Neuronal stem cell (in vitro differentiated cells): ENCODE measurements around the gene CLEC9A.

Source experiments
- DNase-seq: peaks from one replicate; pipeline ENCODE4 v3.0.0-alpha.2; 2013; ENCODE audit warnings: low spot score
- H2AFZ ChIP-seq: one replicate; pipeline ENCODE4 v1.6.1; 2013; ENCODE audit warnings: mild to moderate bottlenecking, low read length, inconsistent platforms
- H2AK5ac ChIP-seq: 2 replicates; pipeline ENCODE4 v1.6.1; 2013; ENCODE audit warnings: low read depth, mild to moderate bottlenecking, inconsistent platforms, low read length, moderate library complexity, mixed read lengths
- H2BK120ac ChIP-seq: 2 replicates; pipeline ENCODE4 v1.6.1; 2013; ENCODE audit warnings: low read depth, mild to moderate bottlenecking, inconsistent platforms, low read length, moderate library complexity, mixed read lengths
- H2BK12ac ChIP-seq: one replicate; pipeline ENCODE4 v1.6.1; 2013; ENCODE audit warnings: low read length, inconsistent platforms
- H2BK15ac ChIP-seq: 2 replicates; pipeline ENCODE4 v1.6.1; 2013; ENCODE audit warnings: mild to moderate bottlenecking, low read length, inconsistent platforms, mixed read lengths
- H2BK5ac ChIP-seq: one replicate; pipeline ENCODE4 v1.6.1; 2013; ENCODE audit warnings: inconsistent platforms, mild to moderate bottlenecking, low read length, moderate library complexity
- H3K14ac ChIP-seq: one replicate; pipeline ENCODE4 v1.6.1; 2013; ENCODE audit warnings: low read length, inconsistent platforms
- H3K18ac ChIP-seq: 2 replicates; pipeline ENCODE4 v1.6.1; 2013; ENCODE audit warnings: low read length, inconsistent platforms
- H3K23ac ChIP-seq: 2 replicates; pipeline ENCODE4 v1.6.1; 2013; ENCODE audit warnings: low read depth, mild to moderate bottlenecking, mixed read lengths, low read length, inconsistent platforms; ENCODE audit not compliant: poor library complexity
- H3K27ac ChIP-seq: replicated peaks from 3 replicates; pipeline ENCODE4 v1.5.1; 2013; ENCODE audit warnings: low read length, inconsistent platforms
- H3K27me3 ChIP-seq, 3 experiments: 2 replicates each; pipeline ENCODE4 v1.6.1; 2013; ENCODE audit warnings: low read length in 3 of 3, mild to moderate bottlenecking in 2 of 3, inconsistent platforms in 1 of 3, low read depth in 1 of 3, mixed read lengths in 1 of 3, moderate library complexity in 1 of 3; ENCODE audit not compliant: control insufficient read depth in 3 of 3, insufficient read depth in 3 of 3
- H3K36me3 ChIP-seq, 2 donors: replicated peaks in 1 of 2; 2 replicates each; pipeline ENCODE4 v1.6.1; 2013; ENCODE audit warnings: low read length in 2 of 2; ENCODE audit not compliant: control insufficient read depth in 2 of 2, insufficient read depth in 2 of 2
- H3K4ac ChIP-seq: 2 replicates; pipeline ENCODE4 v1.6.1; 2013; ENCODE audit warnings: inconsistent platforms, mild to moderate bottlenecking, low read length, moderate library complexity
- H3K4me1 ChIP-seq, 2 donors: 1 replicate in 1 of 2; 2 replicates in 1 of 2; pipeline ENCODE4 v1.6.1; 2013; ENCODE audit warnings: low read length in 2 of 2, low read depth in 1 of 2; ENCODE audit not compliant: control insufficient read depth in 2 of 2, insufficient read depth in 1 of 2
- H3K4me2 ChIP-seq: one replicate; pipeline ENCODE4 v1.6.1; 2013; ENCODE audit warnings: mild to moderate bottlenecking, low read length, inconsistent platforms; ENCODE audit not compliant: insufficient read depth, poor library complexity, severe bottlenecking
- H3K4me3 ChIP-seq, 2 donors: 2 replicates each; pipeline ENCODE4 v1.5.1; 2013; ENCODE audit warnings: low read length in 2 of 2, mild to moderate bottlenecking in 2 of 2, inconsistent platforms in 1 of 2, moderate library complexity in 1 of 2
- H3K79me1 ChIP-seq: one replicate; pipeline ENCODE4 v1.6.1; 2013; ENCODE audit warnings: low read depth, mild to moderate bottlenecking, inconsistent platforms, low read length, moderate library complexity
- H3K9ac ChIP-seq: one replicate; pipeline ENCODE4 v1.6.1; 2013; ENCODE audit warnings: mild to moderate bottlenecking, low read depth, low read length, inconsistent platforms; ENCODE audit not compliant: poor library complexity
- H3K9me3 ChIP-seq, 2 donors: replicated peaks in 1 of 2; 2 replicates each; pipeline versions ENCODE3 to v1.6.1; 2013; ENCODE audit warnings: low read length in 2 of 2, mild to moderate bottlenecking in 2 of 2, inconsistent platforms in 1 of 2, low read depth in 1 of 2, mixed read lengths in 1 of 2, moderate library complexity in 1 of 2; ENCODE audit not compliant: control insufficient read depth in 2 of 2, insufficient read depth in 1 of 2
- H4K8ac ChIP-seq: one replicate; pipeline ENCODE4 v1.6.1; 2013; ENCODE audit warnings: low read depth, mild to moderate bottlenecking, inconsistent platforms, low read length, moderate library complexity
- H4K91ac ChIP-seq: one replicate; pipeline ENCODE4 v1.6.1; 2013; ENCODE audit warnings: low read length, low read depth, mild to moderate bottlenecking, inconsistent platforms; ENCODE audit not compliant: poor library complexity
- WGBS, 2 donors: extraction: QIAGEN DNeasy Blood & Tissue Kit; methylation state at CpG; one replicate each; pipeline ENCODE4 v1.1.7; 2013; ENCODE audit warnings: missing lambda C conversion rate in 2 of 2, mixed read lengths in 1 of 2; ENCODE audit not compliant: insufficient read length in 2 of 2, insufficient replicate concordance in 1 of 2; ENCODE audit errors: extremely low coverage in 2 of 2; 5-methylcytosine and 5-hydroxymethylcytosine counted together

The CLEC9A gene

DNA sequence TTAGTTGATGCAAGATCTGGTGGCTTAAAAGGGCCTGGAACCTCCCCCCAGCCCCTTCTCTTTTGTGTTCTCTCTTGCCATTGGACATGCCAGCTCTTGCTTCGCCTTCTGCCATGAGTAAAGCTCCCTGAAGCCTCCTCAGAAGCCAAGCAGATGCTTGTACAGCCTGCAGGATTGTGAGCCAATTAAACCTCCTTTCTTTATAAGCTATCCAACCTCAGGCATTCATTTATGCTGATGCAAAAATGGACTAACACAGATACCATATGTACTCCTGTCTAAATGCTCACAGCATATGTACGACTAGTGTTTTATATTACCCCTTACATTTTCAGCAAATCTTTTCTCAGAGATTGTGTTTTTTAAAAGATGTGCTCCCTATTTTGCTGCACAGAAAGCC, 41.6 kb downstream of the CLEC9A start:
- no peak overlapping the region for H4K8ac ChIP-seq
- no peak overlapping the region for H3K4ac ChIP-seq
- no peak for DNase-seq
- H2BK15ac ChIP-seq: no peak overlapping the region
- no peak overlapping the region for H3K14ac ChIP-seq
- H2BK12ac ChIP-seq: no peak overlapping the region
- no peak overlapping the region for H3K27ac ChIP-seq
- no peaks in the 10 kb centered on the region for H3K79me1 ChIP-seq
- H3K4me3 ChIP-seq: no peak overlapping the region
- no peak overlapping the region for H3K4me2 ChIP-seq
- no peak overlapping the region for H3K18ac ChIP-seq
- peaks cover 0 to 2% (median 0%) of the 10 kb centered on the region in 3 experiments for H3K27me3 ChIP-seq
- no peak overlapping the region for H3K9ac ChIP-seq
- peaks cover 0 to 2% of the 10 kb centered on the region in 2 donors for H3K4me1 ChIP-seq
- no peak overlapping the region for H4K91ac ChIP-seq
- no CpG with 5 or more reads among the region's 2 CpGs for WGBS, 2 donors
- H2AFZ ChIP-seq: no peak overlapping the region
- H3K9me3 ChIP-seq: no peaks in the 10 kb centered on the region
- H2BK5ac ChIP-seq: no peak overlapping the region
- H3K23ac ChIP-seq: no peak overlapping the region
- no peak overlapping the region for H2AK5ac ChIP-seq
- no peaks in the 10 kb centered on the region for H3K36me3 ChIP-seq
- no peak overlapping the region for H2BK120ac ChIP-seq

DNA sequence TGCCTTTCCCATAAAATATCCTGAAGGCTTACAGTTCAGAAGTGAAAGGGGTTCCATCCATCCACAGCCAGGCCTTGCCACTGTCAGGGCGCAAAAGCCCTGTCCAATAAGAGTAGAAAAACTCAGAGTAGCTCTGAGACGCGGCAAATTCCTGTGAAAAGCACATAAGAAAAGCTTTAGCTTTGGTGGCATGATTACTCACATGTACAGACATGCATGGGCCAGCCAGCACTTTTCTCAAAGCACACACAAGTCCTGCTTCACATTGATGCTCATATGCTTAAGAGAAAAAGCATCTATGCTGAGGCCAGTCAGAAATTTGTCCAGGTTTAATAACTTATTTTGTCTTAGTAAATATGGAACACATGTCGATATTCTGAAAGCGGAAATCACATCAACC, 42.8 kb downstream of the CLEC9A start:
- Histone ChIP-seq H3K36me3 (no peaks in the 10 kb centered on the region), H2AK5ac (no peak overlapping the region), H3K23ac (no peak overlapping the region), H4K91ac (no peak overlapping the region), H3K14ac (no peak overlapping the region), H2BK12ac (no peak overlapping the region), H4K8ac (no peak overlapping the region), H3K4me2 (no peak overlapping the region), H3K9me3 (no peaks in the 10 kb centered on the region), H3K27ac (no peak overlapping the region), H2BK15ac (no peak overlapping the region), H3K79me1 (no peaks in the 10 kb centered on the region), H3K4ac (no peak overlapping the region), H3K27me3 (peaks cover 0 to 2% (median 0%) of the 10 kb centered on the region in 3 experiments), H3K18ac (no peak overlapping the region), H2BK120ac (no peak overlapping the region), H2AFZ (no peak overlapping the region), H3K4me3 (no peak overlapping the region), H3K4me1 (peaks cover 0 to 2% of the 10 kb centered on the region in 2 donors), H3K9ac (no peak overlapping the region), H2BK5ac (no peak overlapping the region)
- WGBS, 2 donors: no CpG with 5 or more reads among the region's 5 CpGs
- DNase-seq: no peak

GRCh38 chr12:10075451-10075850, 45.0 kb downstream of the CLEC9A start:
- no peak for DNase-seq
- Histone ChIP-seq H3K4me1 (no peaks in the 10 kb centered on the region), H3K18ac (no peak overlapping the region), H3K4me3 (no peak overlapping the region), H2BK5ac (no peak overlapping the region), H3K9ac (no peak overlapping the region), H3K9me3 (no peaks in the 10 kb centered on the region), H3K14ac (no peak overlapping the region), H2BK12ac (no peak overlapping the region), H2BK120ac (no peak overlapping the region), H4K91ac (no peak overlapping the region), H3K23ac (no peak overlapping the region), H4K8ac (no peak overlapping the region), H3K4ac (no peak overlapping the region), H2BK15ac (no peak overlapping the region), H3K27ac (no peak overlapping the region), H3K36me3 (no peaks in the 10 kb centered on the region), H3K79me1 (no peaks in the 10 kb centered on the region), H2AFZ (no peak overlapping the region), H3K4me2 (no peak overlapping the region), H2AK5ac (no peak overlapping the region), H3K27me3 (peaks cover 0 to 2% (median 0%) of the 10 kb centered on the region in 3 experiments)

- Histone ChIP-seq H2AFZ (no peak overlapping the region), H2BK12ac (no peak overlapping the region), H3K4me3 (no peak overlapping the region), H3K79me1 (no peaks in the 10 kb centered on the region), H4K8ac (no peak overlapping the region), H3K4me2 (no peak overlapping the region), H2BK5ac (no peak overlapping the region), H2BK120ac (no peak overlapping the region), H2BK15ac (no peak overlapping the region), H3K27ac (no peak overlapping the region), H3K23ac (no peak overlapping the region), H3K4me1 (no peaks in the 10 kb centered on the region), H3K27me3 (no peaks in the 10 kb centered on the region), H3K9me3 (no peaks in the 10 kb centered on the region), H3K9ac (no peak overlapping the region), H3K36me3 (no peaks in the 10 kb centered on the region), H3K4ac (no peak overlapping the region), H3K14ac (no peak overlapping the region), H4K91ac (no peak overlapping the region), H2AK5ac (no peak overlapping the region), H3K18ac (no peak overlapping the region)
- no CpG with 5 or more reads among the region's 5 CpGs for WGBS, 2 donors
- DNase-seq: no peak
These were observed 51.8 kb downstream of the CLEC9A start for GRCh38 chr12:10082117-10082874.
